Measurements from ENCODE around the gene HINT1. TPM values are rescaled to one million over a fixed set of nuclear protein-coding genes. Genes with fewer than 3 reads are reported as not detected.
"Not testable (repeated sequence)": the region's sequence is repeated elsewhere in the genome, so short reads cannot be mapped to it uniquely, and the experiment has no call there.

HINT1 gene
- total RNA-seq, 1 donor from 2014 or later, result 282 TPM

DNA sequence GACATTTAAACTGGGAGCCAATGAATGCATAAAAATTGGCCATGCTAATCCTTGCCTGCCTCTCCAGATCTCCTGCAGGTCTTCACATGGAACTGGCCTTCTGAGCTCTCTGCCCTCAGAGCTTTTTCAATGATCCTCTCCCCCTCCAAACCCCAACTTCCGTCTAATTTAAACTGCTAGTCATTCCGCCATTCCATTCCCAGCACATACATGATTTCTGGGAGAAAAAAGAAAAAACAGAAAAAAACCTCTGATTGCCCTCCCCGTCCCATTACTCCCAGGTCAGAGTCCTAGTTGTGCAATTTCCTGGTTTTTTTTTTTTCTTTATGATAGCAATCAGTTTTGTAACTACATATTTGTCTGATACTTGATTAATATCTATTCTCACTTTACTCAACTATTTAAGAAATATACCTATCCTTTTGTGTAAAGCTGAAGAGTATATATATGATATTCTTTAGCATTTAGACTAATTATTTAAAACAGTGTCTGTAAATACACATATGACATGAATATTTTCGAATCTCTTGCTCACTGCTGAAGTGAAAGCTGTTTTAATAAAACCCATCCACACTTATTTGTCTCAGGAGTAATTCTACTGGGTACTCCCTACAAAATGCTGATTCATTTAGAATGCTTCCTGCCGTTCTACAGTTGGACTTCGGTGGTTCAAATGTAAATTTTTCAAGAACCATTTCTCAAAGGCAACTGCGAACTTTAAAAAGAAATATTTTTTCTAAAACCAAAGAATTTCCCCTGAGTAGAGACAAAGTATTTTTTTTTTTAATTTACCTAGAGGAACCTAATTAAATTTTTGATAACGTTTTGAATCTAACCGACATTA lies 1.6 kb downstream of the HINT1 start:
- H3K9me3 Mint-ChIP-seq, result no peaks in the 10 kb centered on the region
- H3K27me3 Mint-ChIP-seq, result no peaks in the 10 kb centered on the region
- H3K27ac Mint-ChIP-seq, result peak overlapping the region; percentile 97
- peaks cover 54% of the 10 kb centered on the region for H3K36me3 Mint-ChIP-seq (ENCODE audit: low read depth)
- intact Hi-C loops (cut with micrococcal nuclease), result loop anchor here (2.0 kb wide), 1 partner anchor 219 kb away; no protein-coding TSS in a partner anchor
- no peak for DNase-seq
- peaks cover 41% of the 10 kb centered on the region for H3K4me1 Mint-ChIP-seq
- H3K4me3 Mint-ChIP-seq, result peak overlapping the region; percentile 93

GRCh38 chr5:131160134-131160533 lies 4.9 kb downstream of the HINT1 start:
- DNase-seq, result no peak
- Mint-ChIP-seq H3K36me3 (ENCODE audit: low read depth) (peaks cover 77% of the 10 kb centered on the region), H3K9me3 (no peaks in the 10 kb centered on the region), H3K4me3 (peak overlapping the region; percentile 10), H3K4me1 (peaks cover 34% of the 10 kb centered on the region), H3K27ac (peak overlapping the region; percentile 6), H3K27me3 (no peaks in the 10 kb centered on the region)
- intact Hi-C loops (cut with micrococcal nuclease), result no loop called here

DNA sequence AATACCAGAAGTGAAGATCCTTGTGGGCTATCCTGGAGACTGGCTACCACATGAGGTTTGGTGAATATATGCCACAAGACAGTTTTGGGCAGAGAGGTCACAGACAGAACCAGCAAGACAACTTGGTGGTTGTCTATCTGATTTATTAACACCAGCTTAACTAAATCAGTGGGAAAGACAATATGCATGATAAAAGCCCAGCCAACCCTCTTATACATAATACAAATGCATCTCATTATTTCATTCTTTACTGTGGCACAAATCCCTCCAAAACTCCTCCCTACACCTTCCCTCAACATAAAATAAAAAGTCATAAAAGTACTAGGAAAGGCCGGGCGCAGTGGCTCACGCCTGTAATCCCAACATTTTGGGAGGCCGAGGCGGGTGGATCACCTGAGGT lies 8.1 kb downstream of the HINT1 start:
- intact Hi-C loops (cut with micrococcal nuclease), result no loop called here
- DNase-seq, result no peak
- H3K4me1 Mint-ChIP-seq, result peaks cover 20% of the 10 kb centered on the region
- peaks cover 60% of the 10 kb centered on the region for H3K36me3 Mint-ChIP-seq (ENCODE audit: low read depth)
- no peaks in the 10 kb centered on the region for H3K9me3 Mint-ChIP-seq
- no peaks in the 10 kb centered on the region for H3K27me3 Mint-ChIP-seq
- H3K4me3 Mint-ChIP-seq, result no peak overlapping the region
- no peak overlapping the region for H3K27ac Mint-ChIP-seq

DNA sequence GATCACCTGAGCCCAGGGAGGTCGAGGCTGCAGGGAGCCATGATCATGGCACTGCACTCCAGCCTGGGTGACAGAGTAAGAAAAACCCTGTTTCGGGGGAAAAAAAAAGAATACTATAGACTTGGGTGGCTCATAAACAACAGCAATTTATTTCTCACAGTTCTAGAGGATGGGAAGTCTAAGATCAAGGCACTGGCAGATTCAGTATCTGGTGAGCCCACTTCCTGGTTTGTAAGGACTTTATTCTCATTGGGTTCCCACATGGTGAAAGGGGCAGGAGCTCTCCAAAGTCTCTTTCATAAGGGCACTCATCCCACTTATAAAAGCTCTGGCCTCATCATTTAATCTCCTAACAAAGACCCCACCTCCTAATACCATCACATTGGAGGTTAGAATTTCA lies 8.7 kb downstream of the HINT1 start:
- H3K4me3 Mint-ChIP-seq, result no peak overlapping the region
- no peak overlapping the region for H3K27ac Mint-ChIP-seq
- H3K4me1 Mint-ChIP-seq, result peaks cover 16% of the 10 kb centered on the region
- peaks cover 55% of the 10 kb centered on the region for H3K36me3 Mint-ChIP-seq (ENCODE audit: low read depth)
- intact Hi-C loops (cut with micrococcal nuclease), result no loop called here
- H3K9me3 Mint-ChIP-seq, result no peaks in the 10 kb centered on the region
- H3K27me3 Mint-ChIP-seq, result no peaks in the 10 kb centered on the region
- no peak for DNase-seq

DNA sequence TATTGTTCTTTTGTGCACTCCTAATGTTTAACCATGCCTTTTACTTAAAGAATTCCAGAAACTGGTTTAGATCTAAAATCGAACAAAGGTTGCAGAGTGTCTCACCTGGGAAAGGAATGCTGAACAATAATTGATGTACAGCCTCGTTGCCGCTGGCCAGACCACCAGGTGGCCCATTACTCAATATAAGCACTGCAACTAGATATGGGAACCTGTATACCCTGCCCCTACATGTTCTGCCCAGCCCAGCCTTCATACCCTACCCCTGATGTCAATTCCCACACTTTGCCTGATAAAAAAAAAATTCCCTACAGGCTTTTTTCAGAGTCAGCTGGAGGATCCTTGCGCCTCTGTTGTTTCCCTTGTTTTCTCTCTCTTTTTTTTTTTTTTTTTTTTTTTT lies 13.8 kb downstream of the HINT1 start:
- Mint-ChIP-seq H3K27me3 (no peaks in the 10 kb centered on the region), H3K4me3 (no peak overlapping the region), H3K9me3 (peaks cover under 1% of the 10 kb centered on the region), H3K27ac (no peak overlapping the region), H3K4me1 (no peaks in the 10 kb centered on the region), H3K36me3 (ENCODE audit: low read depth) (peaks cover 11% of the 10 kb centered on the region)
- no peak for DNase-seq
- intact Hi-C loops (cut with micrococcal nuclease), result no loop called here

DNA sequence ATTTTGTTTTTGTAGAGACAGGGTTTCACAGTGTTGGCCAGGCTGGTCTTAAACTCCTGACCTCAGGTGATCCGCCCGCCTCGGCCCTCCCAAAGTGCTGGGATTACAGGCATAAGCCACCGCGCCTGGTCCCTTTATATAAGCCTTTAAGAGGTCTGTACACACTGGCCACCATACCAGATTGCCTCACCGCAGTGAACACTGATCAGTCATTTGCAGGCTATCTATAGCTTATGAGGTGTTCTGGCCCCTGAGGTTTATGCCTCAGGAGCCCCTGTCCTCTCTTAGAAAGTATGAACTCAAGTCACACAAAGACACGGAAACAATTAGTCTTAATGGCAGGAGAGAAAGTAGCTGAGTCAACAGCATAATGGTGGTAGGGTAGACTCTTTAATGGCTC lies 14.6 kb downstream of the HINT1 start:
- no peaks in the 10 kb centered on the region for H3K4me1 Mint-ChIP-seq
- H3K27ac Mint-ChIP-seq, result no peak overlapping the region
- H3K36me3 Mint-ChIP-seq (ENCODE audit: low read depth), result peaks cover 5% of the 10 kb centered on the region
- H3K4me3 Mint-ChIP-seq, result no peak overlapping the region
- intact Hi-C loops (cut with micrococcal nuclease), result no loop called here
- peaks cover 2% of the 10 kb centered on the region for H3K27me3 Mint-ChIP-seq
- H3K9me3 Mint-ChIP-seq, result peaks cover 4% of the 10 kb centered on the region
- DNase-seq, result no peak

DNA sequence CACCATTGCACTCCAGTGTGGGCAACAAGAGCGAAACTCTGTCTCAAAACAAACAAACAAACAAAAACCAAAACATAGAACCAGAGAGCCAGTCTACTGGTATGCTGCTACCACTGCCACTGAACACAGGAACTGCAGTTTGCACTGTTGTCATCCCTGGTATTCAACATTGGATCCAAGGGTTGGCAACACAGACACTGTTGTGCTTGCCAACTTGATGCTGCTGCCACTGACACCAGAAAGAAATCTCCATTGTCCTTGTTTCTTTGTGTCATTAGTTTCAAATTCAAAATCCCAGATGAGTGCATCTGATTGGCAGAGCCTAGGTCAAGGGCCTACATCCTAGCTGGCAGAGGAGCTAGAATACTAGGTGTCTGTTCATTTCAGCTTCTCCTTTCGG lies 16.2 kb downstream of the HINT1 start:
- no peaks in the 10 kb centered on the region for H3K4me1 Mint-ChIP-seq
- H3K4me3 Mint-ChIP-seq, result no peak overlapping the region
- intact Hi-C loops (cut with micrococcal nuclease), result no loop called here
- peaks cover 2% of the 10 kb centered on the region for H3K36me3 Mint-ChIP-seq (ENCODE audit: low read depth)
- peaks cover 4% of the 10 kb centered on the region for H3K27me3 Mint-ChIP-seq
- H3K9me3 Mint-ChIP-seq, result peaks cover 7% of the 10 kb centered on the region
- H3K27ac Mint-ChIP-seq, result no peak overlapping the region
- no peak for DNase-seq

DNA sequence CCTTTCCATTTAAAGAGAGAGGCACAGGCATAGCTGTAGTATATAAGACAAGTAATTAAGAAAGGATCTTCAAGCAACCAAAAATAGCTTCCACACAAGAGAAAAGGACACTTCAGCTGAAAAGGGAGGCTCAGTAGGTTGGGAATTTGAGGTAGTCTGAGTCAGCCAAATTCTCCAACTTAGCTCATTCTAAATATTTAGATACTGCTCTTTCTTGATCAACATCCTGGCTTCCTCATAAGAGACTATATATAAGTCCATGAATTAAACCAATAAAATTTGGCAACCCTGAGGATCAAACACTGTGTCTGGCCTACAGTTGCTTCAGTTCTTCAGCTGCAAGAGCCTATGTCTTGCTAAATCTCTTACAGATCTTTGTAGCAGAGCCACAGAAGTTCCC lies 17.8 kb downstream of the HINT1 start:
- peaks cover 7% of the 10 kb centered on the region for H3K9me3 Mint-ChIP-seq
- H3K4me1 Mint-ChIP-seq, result no peaks in the 10 kb centered on the region
- peaks cover 4% of the 10 kb centered on the region for H3K27me3 Mint-ChIP-seq
- DNase-seq, result no peak
- no peak overlapping the region for H3K4me3 Mint-ChIP-seq
- intact Hi-C loops (cut with micrococcal nuclease), result no loop called here
- H3K27ac Mint-ChIP-seq, result no peak overlapping the region
- H3K36me3 Mint-ChIP-seq (ENCODE audit: low read depth), result no peaks in the 10 kb centered on the region

DNA sequence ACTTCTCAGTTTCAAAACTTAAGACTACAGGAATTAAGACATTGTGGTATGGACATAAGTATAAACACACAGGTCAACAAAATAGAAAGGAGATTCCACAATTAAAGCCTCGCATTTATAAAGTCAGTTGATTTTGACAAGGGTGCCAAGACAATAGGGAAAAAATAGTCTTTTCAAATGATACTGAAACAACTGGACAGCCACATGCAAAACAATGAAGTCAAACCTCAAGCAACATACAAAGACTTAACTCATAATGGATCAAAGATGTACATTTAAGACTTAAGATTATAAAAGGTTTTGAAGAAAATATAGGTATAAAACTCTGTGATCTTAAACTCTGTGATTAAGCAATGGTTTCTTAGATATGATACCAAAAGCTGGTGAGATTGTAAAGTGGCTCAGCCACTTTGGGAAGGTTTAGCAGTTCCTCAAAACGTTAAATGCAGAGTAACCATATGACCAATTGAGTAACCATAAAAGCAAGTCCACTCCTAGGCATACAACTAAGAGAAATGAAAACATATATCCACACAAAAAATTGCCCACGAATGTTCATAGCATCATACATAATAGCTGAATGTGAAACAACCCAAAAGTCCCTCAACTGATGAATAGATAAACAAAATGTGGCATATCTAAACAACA lies 22.0 kb downstream of the HINT1 start:
- intact Hi-C loops (cut with micrococcal nuclease), result no loop called here
- no peak overlapping the region for H3K4me3 Mint-ChIP-seq
- DNase-seq, result no peak
- no peaks in the 10 kb centered on the region for H3K4me1 Mint-ChIP-seq
- H3K36me3 Mint-ChIP-seq (ENCODE audit: low read depth), result no peaks in the 10 kb centered on the region
- H3K27ac Mint-ChIP-seq, result no peak overlapping the region
- H3K9me3 Mint-ChIP-seq, result peaks cover 12% of the 10 kb centered on the region
- H3K27me3 Mint-ChIP-seq, result peaks cover 9% of the 10 kb centered on the region

- H3K36me3 Mint-ChIP-seq (ENCODE audit: low read depth), result peaks cover 8% of the 10 kb centered on the region
- H3K9me3 Mint-ChIP-seq, result peaks cover 12% of the 10 kb centered on the region
- intact Hi-C loops (cut with micrococcal nuclease), result no loop called here
- peaks cover 15% of the 10 kb centered on the region for H3K27me3 Mint-ChIP-seq
- H3K27ac Mint-ChIP-seq, result no peak overlapping the region
- peaks cover 2% of the 10 kb centered on the region for H3K4me1 Mint-ChIP-seq
- no peak for DNase-seq
- no peak overlapping the region for H3K4me3 Mint-ChIP-seq
Observed at GRCh38 chr5:131139321-131139720, 25.7 kb downstream of the HINT1 start.

DNA sequence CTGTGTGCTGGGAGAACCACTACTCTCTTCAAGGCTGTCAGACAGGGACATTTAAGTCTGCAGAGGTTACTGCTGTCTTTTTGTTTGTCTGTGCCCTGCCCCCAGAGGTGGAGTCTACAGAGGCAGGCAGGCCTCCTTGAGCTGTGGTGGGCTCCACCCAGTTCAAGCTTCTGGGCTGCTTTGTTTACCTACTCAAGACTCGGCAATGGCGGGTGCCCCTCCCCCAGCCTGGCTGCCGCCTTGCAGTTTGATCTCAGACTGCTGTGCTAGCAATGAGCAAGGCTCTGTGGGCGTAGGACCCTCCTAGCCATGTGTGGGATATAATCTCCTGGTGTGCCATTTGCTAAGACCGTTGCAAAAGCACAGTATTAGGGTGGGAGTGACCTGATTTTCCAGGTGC lies 26.6 kb downstream of the HINT1 start:
- intact Hi-C loops (cut with micrococcal nuclease), result not testable (repeated sequence)

DNA sequence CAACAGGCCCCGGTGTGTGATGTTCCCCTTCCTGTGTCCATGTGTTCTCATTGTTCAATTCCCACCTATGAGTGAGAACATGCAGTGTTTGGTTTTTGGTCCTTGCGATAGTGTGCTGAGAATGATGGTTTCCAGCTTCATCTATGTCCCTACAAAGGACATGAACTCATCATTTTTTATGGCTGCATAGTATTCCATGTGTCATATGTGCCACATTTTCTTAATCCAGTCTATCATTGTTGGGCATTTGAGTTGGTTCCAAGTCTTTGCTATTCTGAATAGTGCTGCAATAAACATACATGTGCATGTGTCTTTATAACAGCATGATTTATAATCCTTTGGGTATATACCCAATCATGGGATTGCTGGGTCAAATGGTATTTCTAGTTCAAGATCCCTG lies 32.0 kb downstream of the HINT1 start:
- H3K4me3 Mint-ChIP-seq; H3K4me1 Mint-ChIP-seq; H3K27ac Mint-ChIP-seq; H3K36me3 Mint-ChIP-seq (ENCODE audit: low read depth); H3K27me3 Mint-ChIP-seq; intact Hi-C loops (cut with micrococcal nuclease); DNase-seq: not testable (repeated sequence)
- H3K9me3 Mint-ChIP-seq, result peaks cover 12% of the 10 kb centered on the region

More for the DNA sequence above, 26.6 kb downstream of the HINT1 start:
- DNase-seq, result peak; percentile 71
- H3K36me3 Mint-ChIP-seq (ENCODE audit: low read depth); H3K4me3 Mint-ChIP-seq; H3K27ac Mint-ChIP-seq; H3K4me1 Mint-ChIP-seq: not testable (repeated sequence)
- Mint-ChIP-seq H3K9me3 (peaks cover 12% of the 10 kb centered on the region), H3K27me3 (peaks cover 15% of the 10 kb centered on the region)

GRCh38 chr5:131129306-131129705 lies 35.8 kb downstream of the HINT1 start:
- DNase-seq, result no peak
- Mint-ChIP-seq H3K27me3 (no peaks in the 10 kb centered on the region), H3K36me3 (ENCODE audit: low read depth) (no peaks in the 10 kb centered on the region), H3K9me3 (peaks cover 22% of the 10 kb centered on the region), H3K4me1 (no peaks in the 10 kb centered on the region), H3K27ac (no peak overlapping the region), H3K4me3 (no peak overlapping the region)
- intact Hi-C loops (cut with micrococcal nuclease), result no loop called here

DNA sequence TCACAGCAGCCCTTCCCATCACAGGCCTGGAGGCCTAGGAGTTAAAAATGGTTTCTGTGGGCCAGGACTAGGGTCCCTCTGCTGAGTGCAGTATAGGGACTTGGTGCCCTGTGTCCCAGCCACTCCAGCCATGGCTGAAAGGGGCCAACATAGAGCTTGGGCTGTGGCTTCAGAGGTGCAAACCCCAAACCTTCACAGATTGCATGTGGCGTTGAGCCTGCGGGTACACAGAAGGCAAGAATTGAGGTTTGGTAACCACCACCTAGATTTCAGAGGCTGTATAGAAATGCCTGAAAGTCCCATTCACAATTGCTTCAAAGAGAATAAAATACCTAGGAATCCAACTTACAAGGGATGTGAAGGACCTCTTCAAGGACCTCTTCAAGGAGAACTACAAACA lies 37.8 kb downstream of the HINT1 start:
- H3K27me3 Mint-ChIP-seq; DNase-seq; H3K4me3 Mint-ChIP-seq; H3K4me1 Mint-ChIP-seq; H3K36me3 Mint-ChIP-seq (ENCODE audit: low read depth); H3K27ac Mint-ChIP-seq; intact Hi-C loops (cut with micrococcal nuclease): not testable (repeated sequence)
- peaks cover 24% of the 10 kb centered on the region for H3K9me3 Mint-ChIP-seq

All from activated CD4-positive, alpha-beta T cell treated with anti-CD3 and anti-CD28 coated beads, Interleukin-2, amount 10 ng/mL, durations not matched to agents 24 days and 14 days (primary cell).